SU-DHL-6 (cell line): ENCODE results near the gene COPS3.

ENCODE experiments used
- EZH2phosphoT487 ChIP-seq: fragments of 200-600 bp; sonication (generic), shearing (Covaris generic); conservative IDR thresholded peaks from 2 replicates; pipeline ENCODE4 v1.6.1; 2018; ENCODE audit warnings: mild to moderate bottlenecking, antibody characterized with exemption, low read length, moderate library complexity, mixed read lengths
- TF ChIP-seq, protein P1 (sequence below): fragments of 200-600 bp; sonication (generic); IDR thresholded peaks from one replicate; pipeline ENCODE4 v1.5.1; 2017; ENCODE audit warnings: antibody characterized with exemption, mild to moderate bottlenecking, low read length, moderate library complexity; ENCODE audit not compliant: insufficient read depth, poor library complexity, severe bottlenecking

GRCh38 chr17:17221329-17221728, 59.7 kb downstream of the COPS3 start:
- TF ChIP-seq EZH2phosphoT487 = no peak
- TF ChIP-seq, protein P1, sequence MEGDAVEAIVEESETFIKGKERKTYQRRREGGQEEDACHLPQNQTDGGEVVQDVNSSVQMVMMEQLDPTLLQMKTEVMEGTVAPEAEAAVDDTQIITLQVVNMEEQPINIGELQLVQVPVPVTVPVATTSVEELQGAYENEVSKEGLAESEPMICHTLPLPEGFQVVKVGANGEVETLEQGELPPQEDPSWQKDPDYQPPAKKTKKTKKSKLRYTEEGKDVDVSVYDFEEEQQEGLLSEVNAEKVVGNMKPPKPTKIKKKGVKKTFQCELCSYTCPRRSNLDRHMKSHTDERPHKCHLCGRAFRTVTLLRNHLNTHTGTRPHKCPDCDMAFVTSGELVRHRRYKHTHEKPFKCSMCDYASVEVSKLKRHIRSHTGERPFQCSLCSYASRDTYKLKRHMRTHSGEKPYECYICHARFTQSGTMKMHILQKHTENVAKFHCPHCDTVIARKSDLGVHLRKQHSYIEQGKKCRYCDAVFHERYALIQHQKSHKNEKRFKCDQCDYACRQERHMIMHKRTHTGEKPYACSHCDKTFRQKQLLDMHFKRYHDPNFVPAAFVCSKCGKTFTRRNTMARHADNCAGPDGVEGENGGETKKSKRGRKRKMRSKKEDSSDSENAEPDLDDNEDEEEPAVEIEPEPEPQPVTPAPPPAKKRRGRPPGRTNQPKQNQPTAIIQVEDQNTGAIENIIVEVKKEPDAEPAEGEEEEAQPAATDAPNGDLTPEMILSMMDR = no peak
